HepG2 (cell line): Measurements from ENCODE around the gene CYB5R3. TPM values are rescaled to one million over a fixed set of nuclear protein-coding genes. Genes with fewer than 3 reads are reported as not detected.

Experiments used
- ATAC-seq: fragments of 200-7000 bp; cut with Tn5 transposase; 3 replicates; pipeline ENCODE4 v1.9.1; 2020; ENCODE audit warnings: mild to moderate bottlenecking, moderate library complexity
- BruUV-seq: library from RNA; stranded (reverse); fragments of 400-500 nt; replicated peaks from 2 replicates; lab custom pipeline; 2021; lab: Mats Ljungman, UMichigan
- CTCF ChIA-PET: fragments of 300-600 bp; formaldehyde crosslinking; extraction: SDS; loops from one replicate; lab custom pipeline; 2021; ENCODE audit warnings: low total read pairs, inconsistent platforms, low intra/inter-chr PET ratio; lab: Yijun Ruan, JAX
- POLR2A ChIA-PET: fragments of 350-600 bp; sonication (Branson Sonifier 250); formaldehyde crosslinking; loops from one replicate; lab custom pipeline; 2020; ENCODE audit warnings: antibody characterized with exemption, inconsistent platforms; lab: Yijun Ruan, JAX
- DNase-seq: peaks from one replicate; pipeline ENCODE4 v3.0.0-alpha.2; 2015; ENCODE audit warnings: low spot score
- FAIRE-seq: peaks from 3 replicates; lab custom pipeline; 2011; peaks lifted over from hg19 to GRCh38; lab: Jason Lieb, UNC
- H2AFZ ChIP-seq: one replicate; pipeline ENCODE4 v1.6.1; 2011; ENCODE audit warnings: low read length, inconsistent platforms
- H3K27ac ChIP-seq: fragments of 300-600 bp; 3 replicates; pipeline ENCODE4 v1.8.0; 2011; ENCODE audit warnings: mixed run types, mild to moderate bottlenecking, mixed read lengths, low read length, inconsistent platforms; ENCODE audit not compliant: insufficient read depth; ENCODE audit errors: extremely low read length
- H3K27me3 ChIP-seq, 2 experiments: fragments of 200-600 bp in 1 of 2; 2 replicates in 1 of 2; 3 replicates in 1 of 2; pipeline versions ENCODE4 v1.6.0 to v1.8.0; 2011; ENCODE audit warnings: low read length in 2 of 2, mild to moderate bottlenecking in 2 of 2, moderate library complexity in 2 of 2, inconsistent platforms in 1 of 2; ENCODE audit not compliant: insufficient read depth in 2 of 2, control insufficient read depth in 1 of 2
- H3K36me3 ChIP-seq, 2 experiments: fragments of 200-600 bp in 1 of 2; replicated peaks in 1 of 2; 2 replicates in 1 of 2; 3 replicates in 1 of 2; pipeline versions ENCODE4 v1.5.1 to v1.8.0; 2011; ENCODE audit warnings: low read length in 2 of 2, inconsistent platforms in 1 of 2; ENCODE audit not compliant: insufficient read depth in 2 of 2, control insufficient read depth in 1 of 2
- H3K4me1 ChIP-seq: 2 replicates; pipeline ENCODE4 v1.5.1; 2012; ENCODE audit warnings: low read length, inconsistent platforms; ENCODE audit not compliant: insufficient read depth
- H3K4me2 ChIP-seq: 2 replicates; pipeline ENCODE4 v1.6.0; 2011; ENCODE audit warnings: low read depth, low read length, inconsistent platforms
- H3K4me3 ChIP-seq, 3 experiments: fragments of 200-600 bp in 1 of 3; sonication (generic), shearing (Covaris generic) in 1 of 3; replicated peaks in 1 of 3; 2 replicates each; pipeline ENCODE4 v1.5.1; 2011 to 2016; ENCODE audit warnings: low read length in 3 of 3, inconsistent platforms in 2 of 3, low read depth in 2 of 3, mild to moderate bottlenecking in 2 of 3, control low read depth in 1 of 3, mixed read lengths in 1 of 3; ENCODE audit not compliant: insufficient read depth in 1 of 3
- H3K79me2 ChIP-seq: one replicate; pipeline ENCODE4 v1.6.1; 2011; ENCODE audit warnings: low read length, inconsistent platforms; ENCODE audit not compliant: insufficient read depth
- H3K9ac ChIP-seq: 2 replicates; pipeline ENCODE4 v1.6.0; 2011; ENCODE audit warnings: mild to moderate bottlenecking, low read depth, low read length, inconsistent platforms; ENCODE audit not compliant: insufficient read depth
- H3K9me3 ChIP-seq: 2 replicates; pipeline ENCODE4 v1.5.1; 2012; ENCODE audit warnings: mild to moderate bottlenecking, low read length
- H4K20me1 ChIP-seq: 2 replicates; pipeline ENCODE4 v1.6.0; 2011; ENCODE audit warnings: inconsistent platforms, mild to moderate bottlenecking, low read length, moderate library complexity; ENCODE audit not compliant: insufficient read depth
- ATAD3A ChIP-seq: sonication (generic); formaldehyde crosslinking; IDR thresholded peaks from 2 replicates; pipeline ENCODE4 v1.4.0; 2020; ENCODE audit warnings: missing genetic modification reagents
- E2F5 ChIP-seq: sonication (generic); formaldehyde crosslinking; conservative IDR thresholded peaks from 2 replicates; pipeline ENCODE4 v1.4.0; 2020; ENCODE audit warnings: missing genetic modification reagents
- HNF1B ChIP-seq: sonication (generic); formaldehyde crosslinking; IDR thresholded peaks from 2 replicates; pipeline ENCODE4 v1.5.1; 2020; ENCODE audit warnings: mild to moderate bottlenecking, moderate library complexity, missing genetic modification reagents
- POLR2G ChIP-seq: fragments of 200-400 bp; formaldehyde crosslinking; IDR thresholded peaks from 2 replicates; pipeline ENCODE4 v1.6.1; 2018; ENCODE audit warnings: mild to moderate bottlenecking, low read depth, low read length, moderate library complexity
- PRDM10 ChIP-seq: sonication (generic); formaldehyde crosslinking; IDR thresholded peaks from 2 replicates; pipeline ENCODE4 v1.4.0; 2020; ENCODE audit warnings: low read depth, missing genetic modification reagents
- RBFOX2 ChIP-seq: fragments of 200-400 bp; formaldehyde crosslinking; IDR thresholded peaks from 2 replicates; pipeline ENCODE4 v1.6.1; 2017; ENCODE audit warnings: low read depth, mild to moderate bottlenecking, low read length
- RNF2 ChIP-seq: fragments of 450-650 bp; conservative IDR thresholded peaks from 2 replicates; pipeline ENCODE4 v1.6.1; 2016; ENCODE audit warnings: low read depth
- SMAD3 ChIP-seq: sonication (generic); formaldehyde crosslinking; IDR thresholded peaks from 2 replicates; pipeline ENCODE4 v1.4.0; 2020; ENCODE audit warnings: missing genetic modification reagents
- ZNF256 ChIP-seq: sonication (generic); formaldehyde crosslinking; conservative IDR thresholded peaks from 2 replicates; pipeline ENCODE4 v1.4.0; 2020; ENCODE audit warnings: missing genetic modification reagents
- ZNF264 ChIP-seq: sonication (generic); formaldehyde crosslinking; IDR thresholded peaks from 2 replicates; pipeline ENCODE4 v1.4.0; 2020; ENCODE audit warnings: missing genetic modification reagents
- ZNF570 ChIP-seq: sonication (generic); formaldehyde crosslinking; IDR thresholded peaks from 2 replicates; pipeline ENCODE4 v1.4.0; 2020; ENCODE audit warnings: mild to moderate bottlenecking, missing genetic modification reagents, borderline replicate concordance
- ZSCAN30 ChIP-seq: sonication (generic); formaldehyde crosslinking; IDR thresholded peaks from 2 replicates; pipeline ENCODE4 v1.5.0; 2020; ENCODE audit warnings: mild to moderate bottlenecking, missing genetic modification reagents
- WGBS: methylation state at CpG from one replicate; pipeline ENCODE4 v1.1.6; 2017; ENCODE audit warnings: low lambda C conversion rate; 5-methylcytosine and 5-hydroxymethylcytosine counted together
- in situ Hi-C: cut with HindIII; loops from 2 replicates; pipeline ENCODE4 v1.10.0; 2017; ENCODE audit warnings: low pct_unique_long_range_greater_than_20kb; ENCODE audit not compliant: extremely low pct_ligation_motif_present
- intact Hi-C: fragments of 100-400 bp; cut with micrococcal nuclease; formaldehyde crosslinking; loops from one replicate; pipeline ENCODE4 v1.10.0; 2022; ENCODE audit not compliant: unreplicated experiment
- polyA plus RNA-seq, 8 experiments: library from polyadenylated mRNA; depleted of rRNA in 3 of 8; stranded (reverse) in 7 of 8; unstranded in 1 of 8; fragments of >200 nt; fragmentation: Illumina TruSeq in 4 of 8; extraction: Trizol in 4 of 8; gene quantifications; 2 replicates each; pipeline versions ENCODE4 v1.2.1 to v1.2.3, GENCODE V29; 2011 to 2016; ENCODE audit warnings: low read depth in 4 of 8, missing spikeins in 1 of 8, mixed read lengths in 1 of 8; ENCODE audit not compliant: insufficient read depth in 1 of 8
- total RNA-seq, 5 experiments: library from RNA; depleted of rRNA; stranded (reverse); fragments of >200 nt; fragmentation: Illumina TruSeq; extraction: Trizol; gene quantifications; 2 replicates each; pipeline ENCODE4 v1.2.3, GENCODE V29; 2016; ENCODE audit warnings: low read depth in 1 of 5

Gene CYB5R3
- total and polyA plus RNA-seq, 2 of the 13 experiments (the other 11 are each of a cell fraction or from before 2014, with no cell fraction given), result 32.4 to 305 TPM

DNA sequence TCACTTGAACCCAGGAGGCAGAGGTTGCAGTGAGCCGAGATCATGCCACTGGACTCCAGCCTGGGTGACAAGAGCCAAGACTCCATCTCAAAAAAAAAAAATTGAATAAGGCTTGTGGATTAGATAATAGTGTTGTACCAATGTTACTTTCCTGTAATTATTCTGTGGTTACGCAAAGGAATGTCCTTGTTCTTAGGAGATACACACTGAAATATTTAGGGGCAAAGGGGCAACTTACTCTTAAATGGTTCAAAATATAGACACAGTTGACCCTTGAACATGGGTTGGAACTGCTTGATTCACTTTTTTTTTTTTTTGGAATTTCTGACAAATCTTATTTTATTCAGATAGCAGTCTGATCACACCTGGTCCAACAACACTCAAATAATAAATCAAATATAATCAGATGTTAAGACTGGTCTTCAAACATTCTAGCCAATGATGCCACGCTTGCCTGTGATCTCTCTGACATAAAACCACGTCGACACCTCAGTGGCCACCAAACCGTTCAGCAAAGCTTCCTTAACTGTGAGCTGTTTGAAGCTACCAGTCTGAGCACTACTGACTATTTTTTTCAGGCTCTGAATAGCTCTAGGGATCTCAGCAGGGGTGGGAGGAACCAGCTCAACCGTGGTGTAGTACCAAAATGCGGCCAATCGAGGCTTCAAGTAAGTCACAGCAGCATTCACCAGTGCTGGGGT is 9.5 kb downstream of the CYB5R3 start:
- BruUV-seq, result no TSS peak
- 97% methylated on average over 9 of the region's 9 CpGs for WGBS
- H3K36me3 ChIP-seq, result peaks cover 9 to 26% of the 10 kb centered on the region in 2 experiments; a peak in 4 of 5 replicates
- no peak overlapping the region; the same call in 1 of the 2 replicates for H3K4me2 ChIP-seq
- ChIA-PET POLR2A (no interaction called here), CTCF (no interaction called here)
- H4K20me1 ChIP-seq, result peaks cover 18% of the 10 kb centered on the region
- no peak overlapping the region for H3K4me3 ChIP-seq
- peaks cover 66% of the 10 kb centered on the region for H3K79me2 ChIP-seq
- H2AFZ ChIP-seq, result no peak overlapping the region
- H3K9me3 ChIP-seq, result no peaks in the 10 kb centered on the region
- no peaks in the 10 kb centered on the region for H3K27me3 ChIP-seq
- intact Hi-C loops (loop anchor here (10.0 kb wide), 2 partner anchors 165 to 215 kb away; partner anchors contain the start of gene ARFGAP3), in situ Hi-C loops (no loop called here)
- TF ChIP-seq ZNF256 (no peak), SMAD3 (no peak), RBFOX2 (peak; percentile 27; the same call in 1 of the 2 replicates), POLR2G (peak; percentile 41; the same call in 1 of the 2 replicates)
- FAIRE-seq (no peak), ATAC-seq (no peak), DNase-seq (no peak)
- H3K27ac ChIP-seq, result peak overlapping the region; percentile 38
- H3K4me1 ChIP-seq, result peaks cover 60% of the 10 kb centered on the region
- H3K9ac ChIP-seq, result no peak overlapping the region

DNA sequence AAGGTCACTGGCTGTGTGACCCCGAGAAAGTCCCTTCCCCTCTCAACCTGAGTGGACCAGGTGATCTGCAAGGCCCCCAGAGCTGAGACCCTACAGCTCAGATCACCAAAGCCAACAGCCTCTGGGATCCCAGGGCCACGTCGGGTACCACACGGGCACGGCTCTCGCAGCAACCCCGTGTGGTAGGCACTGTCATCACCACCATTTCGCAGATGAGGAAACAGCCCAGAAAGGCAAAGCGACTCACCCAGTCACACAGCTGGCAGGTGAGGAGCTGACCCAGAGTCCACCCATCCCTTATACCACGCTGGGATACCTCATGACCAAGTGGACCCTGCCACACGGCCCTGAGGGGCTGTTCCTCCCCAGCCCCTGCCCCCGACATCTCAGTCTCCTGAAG is 11.6 kb downstream of the CYB5R3 start:
- no peak for FAIRE-seq
- no peak for DNase-seq
- in situ Hi-C loops (no loop called here), intact Hi-C loops (no loop called here)
- POLR2A ChIA-PET, result interaction anchor here (0.6 to 1.2 kb wide), 4 partner anchors 10 to 37 kb away, joined by 3 to 4 read pairs (median 3); partner anchors contain the start of gene CYB5R3
- CTCF ChIA-PET, result no interaction called here
- Histone ChIP-seq H3K27ac (peak overlapping the region; percentile 27), H2AFZ (no peak overlapping the region), H3K9me3 (no peaks in the 10 kb centered on the region), H3K4me3 (no peak overlapping the region), H3K27me3 (no peaks in the 10 kb centered on the region), H3K4me1 (peaks cover 55% of the 10 kb centered on the region), H3K36me3 (peaks cover 13 to 41% of the 10 kb centered on the region in 2 experiments; a peak in 4 of 5 replicates), H3K79me2 (peaks cover 52% of the 10 kb centered on the region), H3K9ac (no peak overlapping the region), H4K20me1 (peaks cover 24% of the 10 kb centered on the region), H3K4me2 (no peak overlapping the region)
- no TSS peak for BruUV-seq
- 93% methylated on average over 3 of the region's 12 CpGs for WGBS
- ATAC-seq, result no peak
- TF ChIP-seq E2F5 (CRISPR knock-in tag), result no peak
- TF ChIP-seq HNF1B (CRISPR knock-in tag), result no peak
- no peak for TF ChIP-seq ZSCAN30 (CRISPR knock-in tag)
- no peak for TF ChIP-seq ZNF570 (CRISPR knock-in tag)
- TF ChIP-seq PRDM10 (CRISPR knock-in tag), result no peak
- no peak for TF ChIP-seq RNF2
- TF ChIP-seq ZNF264 (CRISPR knock-in tag), result no peak
- no peak for TF ChIP-seq ATAD3A (CRISPR knock-in tag)
